ENCODE results near the gene NELL1.

- TF ChIP-seq POLR2A (IDR thresholded peaks at IDR 0.05) (no peak), POLR2AphosphoS5 (IDR thresholded peaks at IDR 0.05) (no peak), CTCF (IDR thresholded peaks at IDR 0.05) (no peak)
These were observed 742.2 kb downstream of the NELL1 start for GRCh38 chr11:21411597-21411996.

All from transverse colon (tissue), 4 donors.